Measurements from ENCODE around the gene GOLGB1. TPM values are rescaled to one million over a fixed set of nuclear protein-coding genes. Genes with fewer than 3 reads are reported as not detected.

GOLGB1 gene
- total RNA-seq, 1 donor from 2014 or later = 21.0 TPM

- Mint-ChIP-seq H3K9me3 (peaks cover 12% of the 10 kb centered on the region), H3K4me1 (peaks cover 46% of the 10 kb centered on the region), H3K27ac (peak within 1 kb of the TSS; percentile 97), H3K36me3 (ENCODE audit: low read depth) (peaks cover 62% of the 10 kb centered on the region), H3K4me3 (peak within 1 kb of the TSS; percentile 91), H3K27me3 (no peaks in the 10 kb centered on the region)
- intact Hi-C loops (cut with micrococcal nuclease) = loop anchor here (1.0 to 10.0 kb wide), 4 partner anchors 89 to 434 kb away; partner anchors contain the start of genes EAF2, GOLGB1 and IQCB1
- DNase-seq = peak; percentile 92
Measured at GRCh38 chr3:121660356-121661171, 89.0 kb downstream of the GOLGB1 start, which contains the start of gene HCLS1. HCLS1 (minus strand) TSS chr3:121660903; CDS start chr3:121658347, 2,556 bp downstream.

GRCh38 chr3:121659586-121659985 lies 90.0 kb downstream of the GOLGB1 start:
- Mint-ChIP-seq H3K27me3 (no peaks in the 10 kb centered on the region), H3K36me3 (ENCODE audit: low read depth) (peaks cover 66% of the 10 kb centered on the region), H3K9me3 (peaks cover 12% of the 10 kb centered on the region), H3K4me3 (peak overlapping the region; percentile 91), H3K27ac (peak overlapping the region; percentile 97), H3K4me1 (peaks cover 51% of the 10 kb centered on the region)
- no peak for DNase-seq
- intact Hi-C loops (cut with micrococcal nuclease) = no loop called here

- Mint-ChIP-seq H3K27ac (peak overlapping the region; percentile 97), H3K36me3 (ENCODE audit: low read depth) (peaks cover 64% of the 10 kb centered on the region), H3K4me3 (peak overlapping the region; percentile 91), H3K9me3 (peaks cover 12% of the 10 kb centered on the region), H3K27me3 (no peaks in the 10 kb centered on the region), H3K4me1 (peaks cover 57% of the 10 kb centered on the region)
- intact Hi-C loops (cut with micrococcal nuclease) = no loop called here
- no peak for DNase-seq
Measured at GRCh38 chr3:121658716-121659435, 90.7 kb downstream of the GOLGB1 start.

GRCh38 chr3:121654493-121655385 lies 94.8 kb downstream of the GOLGB1 start:
- H3K27ac Mint-ChIP-seq = peak overlapping the region; percentile 97
- intact Hi-C loops (cut with micrococcal nuclease) = loop anchor here (5.0 kb wide), 1 partner anchor 38 kb away; no protein-coding TSS in a partner anchor
- peaks cover 81% of the 10 kb centered on the region for H3K36me3 Mint-ChIP-seq (ENCODE audit: low read depth)
- peaks cover 68% of the 10 kb centered on the region for H3K4me1 Mint-ChIP-seq
- DNase-seq = peak; percentile 69
- peaks cover 17% of the 10 kb centered on the region for H3K9me3 Mint-ChIP-seq
- H3K4me3 Mint-ChIP-seq = peak overlapping the region; percentile 79
- H3K27me3 Mint-ChIP-seq = no peaks in the 10 kb centered on the region

GRCh38 chr3:121651684-121652083 lies 97.9 kb downstream of the GOLGB1 start:
- DNase-seq = no peak
- Mint-ChIP-seq H3K27me3 (no peaks in the 10 kb centered on the region), H3K9me3 (peaks cover 12% of the 10 kb centered on the region), H3K36me3 (ENCODE audit: low read depth) (peaks cover 74% of the 10 kb centered on the region), H3K4me1 (peaks cover 48% of the 10 kb centered on the region), H3K27ac (no peak overlapping the region), H3K4me3 (no peak overlapping the region)
- intact Hi-C loops (cut with micrococcal nuclease) = loop anchor here (5.0 kb wide), 1 partner anchor 41 kb away; no protein-coding TSS in a partner anchor

- DNase-seq = no peak
- intact Hi-C loops (cut with micrococcal nuclease) = loop anchor here (5.0 kb wide), 1 partner anchor 43 kb away; no protein-coding TSS in a partner anchor
- H3K27ac Mint-ChIP-seq = no peak overlapping the region
- peaks cover 35% of the 10 kb centered on the region for H3K4me1 Mint-ChIP-seq
- H3K27me3 Mint-ChIP-seq = no peaks in the 10 kb centered on the region
- H3K4me3 Mint-ChIP-seq = no peak overlapping the region
- peaks cover 65% of the 10 kb centered on the region for H3K36me3 Mint-ChIP-seq (ENCODE audit: low read depth)
- peaks cover 5% of the 10 kb centered on the region for H3K9me3 Mint-ChIP-seq
Measured at GRCh38 chr3:121649645-121650044, 99.9 kb downstream of the GOLGB1 start.

GRCh38 chr3:121648219-121648958 lies 101.2 kb downstream of the GOLGB1 start:
- no peak for DNase-seq
- H3K9me3 Mint-ChIP-seq = peaks cover 5% of the 10 kb centered on the region
- H3K4me3 Mint-ChIP-seq = no peak overlapping the region
- H3K27me3 Mint-ChIP-seq = no peaks in the 10 kb centered on the region
- H3K36me3 Mint-ChIP-seq (ENCODE audit: low read depth) = peaks cover 69% of the 10 kb centered on the region
- no peak overlapping the region for H3K27ac Mint-ChIP-seq
- intact Hi-C loops (cut with micrococcal nuclease) = no loop called here
- peaks cover 25% of the 10 kb centered on the region for H3K4me1 Mint-ChIP-seq

- H3K9me3 Mint-ChIP-seq = no peaks in the 10 kb centered on the region
- no peaks in the 10 kb centered on the region for H3K27me3 Mint-ChIP-seq
- no peak overlapping the region for H3K27ac Mint-ChIP-seq
- H3K4me3 Mint-ChIP-seq = no peak overlapping the region
- intact Hi-C loops (cut with micrococcal nuclease) = no loop called here
- H3K4me1 Mint-ChIP-seq = peaks cover 15% of the 10 kb centered on the region
- no peak for DNase-seq
- H3K36me3 Mint-ChIP-seq (ENCODE audit: low read depth) = peaks cover 70% of the 10 kb centered on the region
Measured at GRCh38 chr3:121645054-121645453, 104.5 kb downstream of the GOLGB1 start.

GRCh38 chr3:121642601-121643314 lies 106.8 kb downstream of the GOLGB1 start:
- Mint-ChIP-seq H3K4me1 (peaks cover 9% of the 10 kb centered on the region), H3K27me3 (no peaks in the 10 kb centered on the region), H3K36me3 (ENCODE audit: low read depth) (peaks cover 73% of the 10 kb centered on the region), H3K27ac (no peak overlapping the region), H3K4me3 (no peak overlapping the region), H3K9me3 (no peaks in the 10 kb centered on the region)
- intact Hi-C loops (cut with micrococcal nuclease) = no loop called here
- no peak for DNase-seq

- DNase-seq = no peak
- H3K27ac Mint-ChIP-seq = no peak overlapping the region
- no peaks in the 10 kb centered on the region for H3K27me3 Mint-ChIP-seq
- no peaks in the 10 kb centered on the region for H3K9me3 Mint-ChIP-seq
- H3K4me3 Mint-ChIP-seq = no peak overlapping the region
- intact Hi-C loops (cut with micrococcal nuclease) = no loop called here
- H3K4me1 Mint-ChIP-seq = peaks cover 9% of the 10 kb centered on the region
- H3K36me3 Mint-ChIP-seq (ENCODE audit: low read depth) = peaks cover 84% of the 10 kb centered on the region
Measured at GRCh38 chr3:121641127-121641526, 108.4 kb downstream of the GOLGB1 start.

GRCh38 chr3:121637922-121638321 lies 111.6 kb downstream of the GOLGB1 start:
- Mint-ChIP-seq H3K9me3 (no peaks in the 10 kb centered on the region), H3K4me3 (no peak overlapping the region), H3K36me3 (ENCODE audit: low read depth) (peaks cover 85% of the 10 kb centered on the region), H3K4me1 (peaks cover 9% of the 10 kb centered on the region), H3K27ac (no peak overlapping the region), H3K27me3 (no peaks in the 10 kb centered on the region)
- intact Hi-C loops (cut with micrococcal nuclease) = no loop called here
- DNase-seq = no peak

- Mint-ChIP-seq H3K4me1 (peaks cover 2% of the 10 kb centered on the region), H3K27ac (no peak overlapping the region), H3K36me3 (ENCODE audit: low read depth) (peaks cover 60% of the 10 kb centered on the region), H3K27me3 (no peaks in the 10 kb centered on the region), H3K9me3 (no peaks in the 10 kb centered on the region), H3K4me3 (no peak overlapping the region)
- no peak for DNase-seq
- intact Hi-C loops (cut with micrococcal nuclease) = no loop called here
Measured at GRCh38 chr3:121630355-121630754, 119.2 kb downstream of the GOLGB1 start.

All from activated CD4-positive, alpha-beta T cell treated with anti-CD3 and anti-CD28 coated beads, Interleukin-2, amount 10 ng/mL, durations not matched to agents 24 days and 14 days (primary cell).